Fibroblast of peridontal ligament (primary cell): ENCODE measurements around the gene CPNE2.
"Not testable (repeated sequence)": the region's sequence is repeated elsewhere in the genome, so short reads cannot be mapped to it uniquely, and the experiment has no call there.

Experiments
- DNase-seq: peaks from one replicate; pipeline ENCODE4 v3.0.0-alpha.2; 2010; ENCODE audit errors: extremely low read depth

The CPNE2 gene

GRCh38 chr16:57167538-57167937, 75.2 kb downstream of the CPNE2 start:
- DNase-seq: no peak

GRCh38 chr16:57167953-57168352, 75.6 kb downstream of the CPNE2 start:
- peak; percentile 87 for DNase-seq

GRCh38 chr16:57169327-57169726, 76.9 kb downstream of the CPNE2 start:
- DNase-seq: no peak

- no peak for DNase-seq
Measured at GRCh38 chr16:57172721-57173290, 80.4 kb downstream of the CPNE2 start.

GRCh38 chr16:57175896-57176295, 83.5 kb downstream of the CPNE2 start:
- peak; percentile 67 for DNase-seq

- DNase-seq: no peak
Measured at GRCh38 chr16:57178196-57178595, 85.8 kb downstream of the CPNE2 start.

- no peak for DNase-seq
Measured at GRCh38 chr16:57178793-57179212, 86.4 kb downstream of the CPNE2 start.

GRCh38 chr16:57179215-57179828, 86.9 kb downstream of the CPNE2 start:
- DNase-seq: peak; percentile 25

- no peak for DNase-seq
Measured at GRCh38 chr16:57184113-57184512, 91.7 kb downstream of the CPNE2 start.

- DNase-seq: no peak
Measured at GRCh38 chr16:57184887-57185445, 92.6 kb downstream of the CPNE2 start.

GRCh38 chr16:57185446-57185944, 93.1 kb downstream of the CPNE2 start:
- DNase-seq: peak; percentile 64

GRCh38 chr16:57185945-57186871, 93.8 kb downstream of the CPNE2 start, which contains the start of the genes PSME3IP1 and RSPRY1:
PSME3IP1 (minus strand) TSS chr16:57186039; CDS start chr16:57173854, 12,185 bp downstream.
RSPRY1 (plus strand) TSS chr16:57186329; CDS start chr16:57204659, 18,330 bp downstream.
- peak; percentile 99 for DNase-seq

- peak; percentile 63 for DNase-seq
Measured at GRCh38 chr16:57186872-57187854, 94.8 kb downstream of the CPNE2 start.

GRCh38 chr16:57187902-57188710, 95.7 kb downstream of the CPNE2 start:
- DNase-seq: not testable (repeated sequence)

GRCh38 chr16:57188711-57189002, 96.3 kb downstream of the CPNE2 start:
- DNase-seq: no peak

- not testable (repeated sequence) for DNase-seq
Measured at GRCh38 chr16:57189527-57189926, 97.1 kb downstream of the CPNE2 start.

- DNase-seq: no peak
Measured at GRCh38 chr16:57190136-57190535, 97.8 kb downstream of the CPNE2 start.

- peak; percentile 41 for DNase-seq
Measured at GRCh38 chr16:57191056-57191571, 98.7 kb downstream of the CPNE2 start.

GRCh38 chr16:57192146-57192545, 99.8 kb downstream of the CPNE2 start:
- peak; percentile 38 for DNase-seq
